Neural progenitor cell (in vitro differentiated cells): ENCODE data around the gene NWD2.

ENCODE experiments used
- EZH2 ChIP-seq: fragments of 200-600 bp; sonication (generic); IDR thresholded peaks from 2 replicates; pipeline ENCODE4 v1.6.1; 2017; ENCODE audit warnings: antibody characterized with exemption, mild to moderate bottlenecking, moderate library complexity
- EZH2phosphoT487 ChIP-seq: fragments of 200-600 bp; sonication (generic); IDR thresholded peaks from 2 replicates; pipeline ENCODE4 v1.6.1; 2017; ENCODE audit warnings: antibody characterized with exemption
- TF ChIP-seq, protein P1 (sequence below): fragments of 200-600 bp; sonication (generic); IDR thresholded peaks from 2 replicates; pipeline ENCODE4 v1.5.1; 2017; ENCODE audit warnings: antibody characterized with exemption, mild to moderate bottlenecking

- TF ChIP-seq, protein P1, sequence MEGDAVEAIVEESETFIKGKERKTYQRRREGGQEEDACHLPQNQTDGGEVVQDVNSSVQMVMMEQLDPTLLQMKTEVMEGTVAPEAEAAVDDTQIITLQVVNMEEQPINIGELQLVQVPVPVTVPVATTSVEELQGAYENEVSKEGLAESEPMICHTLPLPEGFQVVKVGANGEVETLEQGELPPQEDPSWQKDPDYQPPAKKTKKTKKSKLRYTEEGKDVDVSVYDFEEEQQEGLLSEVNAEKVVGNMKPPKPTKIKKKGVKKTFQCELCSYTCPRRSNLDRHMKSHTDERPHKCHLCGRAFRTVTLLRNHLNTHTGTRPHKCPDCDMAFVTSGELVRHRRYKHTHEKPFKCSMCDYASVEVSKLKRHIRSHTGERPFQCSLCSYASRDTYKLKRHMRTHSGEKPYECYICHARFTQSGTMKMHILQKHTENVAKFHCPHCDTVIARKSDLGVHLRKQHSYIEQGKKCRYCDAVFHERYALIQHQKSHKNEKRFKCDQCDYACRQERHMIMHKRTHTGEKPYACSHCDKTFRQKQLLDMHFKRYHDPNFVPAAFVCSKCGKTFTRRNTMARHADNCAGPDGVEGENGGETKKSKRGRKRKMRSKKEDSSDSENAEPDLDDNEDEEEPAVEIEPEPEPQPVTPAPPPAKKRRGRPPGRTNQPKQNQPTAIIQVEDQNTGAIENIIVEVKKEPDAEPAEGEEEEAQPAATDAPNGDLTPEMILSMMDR: no peak
- TF ChIP-seq EZH2 (no peak), EZH2phosphoT487 (no peak)
Observed at GRCh38 chr4:37389366-37389765, 144.8 kb downstream of the NWD2 start.
